ENCODE data around the gene MAMDC2.

MAMDC2 gene

GRCh38 chr9:70111042-70111602, 67.5 kb downstream of the MAMDC2 start:
- peak; percentile 62 for DNase-seq

- no peak for DNase-seq
These were observed 68.1 kb downstream of the MAMDC2 start for GRCh38 chr9:70111641-70112236.

GRCh38 chr9:70112981-70113380, 69.3 kb downstream of the MAMDC2 start:
- no peak for DNase-seq

- peak; percentile 48 for DNase-seq
These were observed 69.9 kb downstream of the MAMDC2 start for GRCh38 chr9:70113403-70114022.

GRCh38 chr9:70114898-70115297, 71.2 kb downstream of the MAMDC2 start:
- no peak for DNase-seq

- no peak for DNase-seq
These were observed 74.2 kb downstream of the MAMDC2 start for GRCh38 chr9:70117835-70118319.

- no peak for DNase-seq
These were observed 76.1 kb downstream of the MAMDC2 start for GRCh38 chr9:70119786-70120185.

- DNase-seq, result no peak
These were observed 77.3 kb downstream of the MAMDC2 start for GRCh38 chr9:70120834-70121510.

- no peak for DNase-seq
These were observed 78.3 kb downstream of the MAMDC2 start for GRCh38 chr9:70121818-70122436.

GRCh38 chr9:70123695-70124094, 80.0 kb downstream of the MAMDC2 start:
- no peak for DNase-seq

GRCh38 chr9:70125621-70126263, 82.1 kb downstream of the MAMDC2 start:
- no peak for DNase-seq

- DNase-seq, result no peak
These were observed 83.4 kb downstream of the MAMDC2 start for GRCh38 chr9:70127036-70127435.

GRCh38 chr9:70127540-70128416, 84.1 kb downstream of the MAMDC2 start:
- no peak for DNase-seq

- no peak for DNase-seq
These were observed 86.6 kb downstream of the MAMDC2 start for GRCh38 chr9:70130266-70130665.

- DNase-seq, result no peak
These were observed 87.6 kb downstream of the MAMDC2 start for GRCh38 chr9:70131296-70131695.

GRCh38 chr9:70133253-70134208, 89.9 kb downstream of the MAMDC2 start:
- DNase-seq, result no peak

GRCh38 chr9:70134360-70134759, 90.7 kb downstream of the MAMDC2 start:
- no peak for DNase-seq

GRCh38 chr9:70135176-70135575, 91.5 kb downstream of the MAMDC2 start:
- DNase-seq, result no peak

GRCh38 chr9:70136632-70137031, 93.0 kb downstream of the MAMDC2 start:
- DNase-seq, result no peak

GRCh38 chr9:70137577-70137976, 93.9 kb downstream of the MAMDC2 start:
- no peak for DNase-seq

GRCh38 chr9:70142101-70142500, 98.5 kb downstream of the MAMDC2 start:
- DNase-seq, result no peak
